IPS-NIHi7 (cell line): ENCODE measurements around the gene ERMARD.
A peak's percentile ranks its signal among the peaks of the same experiment; 100 is the strongest.

Source experiments
- DNase-seq: peaks from one replicate; pipeline ENCODE4 v3.0.0; 2012; ENCODE audit warnings: mixed read lengths; ENCODE audit errors: extremely low spot score

Gene ERMARD

DNA sequence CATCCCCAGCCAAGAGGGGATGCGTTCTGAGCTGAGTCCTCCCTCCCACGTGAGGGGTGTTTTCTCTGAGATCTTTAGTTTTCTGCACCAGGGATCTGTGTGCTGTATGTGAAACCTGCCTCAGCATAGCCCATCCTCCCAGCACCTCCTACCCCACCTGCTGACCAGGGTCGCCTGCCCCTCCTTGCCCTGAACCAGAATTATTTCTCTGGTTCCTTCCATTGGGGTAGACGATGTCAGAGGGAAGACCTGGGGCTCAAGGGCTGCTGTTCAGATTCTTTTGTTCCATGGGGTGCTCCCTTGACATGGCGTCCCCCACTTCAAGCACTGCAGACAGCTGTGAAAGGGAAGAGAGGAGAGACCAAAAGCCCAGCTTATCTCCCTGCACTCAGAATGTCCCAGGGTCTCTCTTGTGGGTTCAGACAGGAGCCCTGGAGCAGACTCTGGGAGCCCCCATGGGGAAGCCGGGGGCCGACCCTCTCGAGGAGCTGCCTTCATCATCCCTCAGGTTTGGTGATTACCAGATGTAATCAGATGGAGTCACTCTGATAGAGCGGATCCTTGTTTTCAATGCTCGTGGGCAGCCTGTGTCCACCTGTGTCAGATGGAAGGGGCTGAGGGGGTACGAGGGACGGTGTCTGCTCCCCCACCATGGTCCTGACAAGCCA, 74.3 kb downstream of the ERMARD start:
- no peak for DNase-seq

DNA sequence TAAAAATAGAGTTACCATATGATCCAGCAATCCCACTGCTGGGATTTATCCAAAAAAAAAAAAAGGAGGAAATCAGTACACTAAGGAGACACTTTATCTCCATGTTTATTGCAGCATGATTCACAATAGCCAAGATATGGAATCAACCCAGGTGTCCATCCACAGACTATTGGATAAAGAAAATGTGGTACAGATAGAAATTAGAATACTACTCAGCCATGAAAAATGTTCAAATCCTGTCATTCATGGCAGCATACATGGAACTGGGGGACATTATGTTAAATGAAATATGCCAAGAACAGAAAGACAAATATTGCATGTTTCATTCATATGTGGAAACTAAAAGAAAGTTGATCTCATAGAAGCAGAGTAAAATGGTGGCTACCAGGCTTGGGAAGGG, 75.3 kb downstream of the ERMARD start:
- no peak for DNase-seq

DNA sequence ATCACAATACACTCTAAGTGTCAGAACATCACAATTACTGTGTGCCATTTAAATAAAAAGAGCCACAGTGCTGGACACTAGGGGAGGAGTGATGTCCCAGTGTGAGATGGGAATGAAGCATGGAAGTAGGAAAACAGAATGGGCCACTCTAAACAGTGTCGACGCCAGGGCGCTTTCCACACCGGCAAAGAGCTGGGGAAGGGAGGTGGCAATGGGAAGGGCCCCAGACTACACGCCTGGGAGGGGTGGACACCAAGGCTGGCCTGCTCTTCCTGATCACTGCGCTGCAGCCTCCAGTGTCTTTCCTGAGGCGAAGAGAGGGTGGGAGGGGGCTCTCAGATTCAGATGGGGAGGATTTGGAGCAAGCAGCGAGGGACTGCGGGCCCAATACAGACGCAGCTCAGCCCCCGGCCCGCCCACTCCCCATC, 75.9 kb downstream of the ERMARD start:
- peak; percentile 50 for DNase-seq

DNA sequence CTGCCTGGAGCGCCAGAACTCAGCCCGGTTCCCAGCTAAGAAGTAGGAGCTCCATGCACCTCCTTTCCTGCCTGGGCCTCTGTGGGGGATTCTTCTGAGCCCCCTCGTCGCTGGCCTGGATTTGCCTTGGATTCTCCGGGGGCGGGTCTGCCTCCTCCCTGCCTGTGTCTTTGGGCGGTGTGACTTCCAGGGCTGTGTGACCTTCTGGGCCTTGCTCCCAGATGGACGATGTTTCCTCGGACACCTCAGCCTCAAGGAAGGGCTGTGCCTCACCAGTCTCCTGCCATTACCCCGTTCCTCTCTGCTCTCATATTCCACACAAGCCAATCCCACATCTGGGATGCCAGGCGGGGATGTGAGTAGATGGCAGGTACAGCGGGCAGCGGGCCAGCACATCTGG, 76.8 kb downstream of the ERMARD start:
- DNase-seq: no peak

DNA sequence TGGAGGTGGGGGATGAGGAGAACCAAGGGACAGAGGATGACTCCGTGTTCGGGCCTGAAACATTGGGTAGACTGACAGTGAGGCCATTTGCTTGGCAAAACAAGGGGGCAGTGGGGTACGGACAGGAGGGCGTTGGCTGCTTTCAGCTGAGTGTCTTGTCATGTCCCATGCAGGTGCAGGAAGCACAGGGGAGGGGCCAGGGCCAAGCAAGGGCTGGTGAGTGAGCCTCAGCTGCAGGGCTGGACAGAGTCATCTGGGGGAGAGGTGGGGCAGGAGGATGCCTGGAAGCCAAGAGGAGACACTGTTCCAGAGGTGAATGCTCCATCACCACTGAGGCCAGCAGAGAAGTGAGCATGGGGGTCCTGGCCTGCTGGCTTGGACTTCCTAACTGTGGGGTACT, 78.4 kb downstream of the ERMARD start:
- DNase-seq: no peak

DNA sequence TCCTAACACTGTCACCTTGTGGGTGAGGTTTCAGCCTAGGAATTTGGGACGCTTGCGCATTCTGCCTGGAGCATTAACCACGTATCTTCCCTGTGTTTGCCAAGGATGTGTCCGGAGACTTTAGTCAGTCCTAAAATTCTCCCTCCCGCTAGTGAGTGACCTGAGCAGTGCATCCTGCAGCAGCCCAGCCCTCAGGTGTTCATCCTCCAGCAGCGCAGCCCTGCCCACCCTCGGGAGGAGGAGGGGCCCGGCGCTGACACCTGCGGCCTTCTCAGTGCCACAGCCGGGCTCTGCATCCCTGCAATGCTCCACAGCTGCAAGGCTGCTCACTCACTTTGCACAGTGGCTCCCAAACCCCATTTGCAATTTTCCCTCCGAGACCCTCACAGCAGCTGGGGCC, 79.5 kb downstream of the ERMARD start:
- no peak for DNase-seq
